Measurements from ENCODE around the gene TENT5D.
"Not testable (repeated sequence)": the region's sequence is repeated elsewhere in the genome, so short reads cannot be mapped to it uniquely, and the experiment has no call there.

TENT5D gene

GRCh38 chrX:80420147-80420546 is at the start of gene TENT5D:
TENT5D (plus strand) TSS chrX:80420447; CDS start chrX:80442540, 22,093 bp downstream.
- no peak for DNase-seq (ENCODE audit: low read depth in 2 of 2)

DNA sequence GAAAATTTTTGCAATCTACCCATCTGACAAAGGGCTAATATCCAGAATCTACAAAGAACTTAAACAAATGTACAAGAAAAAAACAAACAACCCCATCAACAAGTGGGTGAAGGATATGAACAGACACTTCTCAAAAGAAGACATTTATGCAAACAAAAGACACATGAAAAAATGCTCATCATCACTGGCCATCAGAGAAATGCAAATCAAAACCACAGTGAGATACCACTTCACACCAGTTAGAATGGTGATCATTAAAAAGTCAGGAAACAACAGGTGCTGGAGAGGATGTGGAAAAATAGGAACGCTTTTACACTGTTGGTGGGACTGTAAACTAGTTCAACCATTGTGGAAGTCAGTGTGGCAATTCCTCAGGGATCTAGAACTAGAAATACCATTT is 34.6 kb upstream of the TENT5D start:
- not testable (repeated sequence) for DNase-seq (ENCODE audit: low read depth in 2 of 2)

DNA sequence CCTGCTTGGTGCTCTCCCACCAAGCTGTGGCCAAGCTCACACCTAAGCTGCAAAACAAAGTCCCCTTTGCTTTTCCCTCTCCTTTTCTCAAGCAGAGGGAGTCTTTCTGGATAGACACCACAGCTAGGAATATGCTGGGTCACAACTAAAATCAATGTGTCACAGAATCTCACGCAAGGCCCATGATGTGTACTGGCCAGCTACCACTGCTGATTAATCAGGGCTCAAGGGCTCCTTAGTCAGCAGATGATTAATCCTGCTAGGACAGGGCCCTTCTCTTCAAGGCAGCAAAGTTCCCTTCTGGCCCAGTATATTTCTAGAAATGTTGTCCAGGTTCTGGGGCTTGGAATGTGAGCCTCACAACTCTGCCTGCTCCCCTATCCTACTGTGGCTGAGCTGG is 32.0 kb upstream of the TENT5D start:
- DNase-seq (ENCODE audit: low read depth in 2 of 2): no peak

DNA sequence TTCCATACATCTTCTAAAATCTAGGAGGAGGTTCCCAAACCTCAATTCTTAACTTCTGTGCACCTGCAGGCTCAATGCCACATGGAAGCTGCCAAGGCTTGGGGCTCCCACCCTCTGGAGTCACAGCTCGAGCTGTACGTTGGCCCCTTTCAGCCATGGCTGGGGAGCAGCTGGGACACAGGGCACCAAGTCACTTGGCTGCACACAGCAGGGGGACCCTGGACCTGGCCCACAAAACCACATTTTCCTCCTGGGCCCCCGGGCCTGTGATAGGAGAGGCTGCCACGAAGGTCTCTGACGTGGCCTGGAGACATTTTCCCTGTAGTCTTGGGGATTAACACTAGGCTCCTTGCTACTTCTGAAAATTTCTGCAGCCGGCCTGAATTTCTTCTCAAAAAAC is 8.2 kb upstream of the TENT5D start:
- DNase-seq (ENCODE audit: low read depth in 2 of 2): no peak

GRCh38 chrX:80423000-80423399 is 2.8 kb downstream of the TENT5D start:
- no peak for DNase-seq (ENCODE audit: low read depth in 2 of 2)

DNA sequence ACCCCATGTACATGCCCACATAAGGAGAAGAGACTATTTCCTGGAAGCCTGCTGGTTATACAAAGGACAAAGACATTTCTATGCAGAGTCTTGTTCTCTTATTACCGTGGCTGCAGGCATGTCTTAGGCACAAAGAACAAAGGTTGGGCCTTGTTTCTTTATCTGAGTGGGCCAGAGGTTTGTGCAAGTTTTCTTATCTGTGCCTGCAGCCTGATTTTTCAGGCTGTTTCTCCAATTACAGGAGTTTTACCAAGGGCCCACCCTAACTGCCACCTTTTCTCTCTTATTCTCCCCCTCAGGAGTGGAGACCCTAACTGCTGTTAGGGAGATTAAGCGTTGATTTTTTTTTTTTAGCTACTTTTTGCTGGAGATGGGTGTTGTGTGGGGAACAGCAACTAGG is 3.5 kb downstream of the TENT5D start:
- no peak for DNase-seq (ENCODE audit: low read depth in 2 of 2)

- no peak for DNase-seq (ENCODE audit: low read depth in 2 of 2)
Measured at GRCh38 chrX:80430826-80431504, 10.7 kb downstream of the TENT5D start.

GRCh38 chrX:80431505-80431832 is 11.2 kb downstream of the TENT5D start:
- no peak for DNase-seq (ENCODE audit: low read depth in 2 of 2)

GRCh38 chrX:80432441-80432840 is 12.2 kb downstream of the TENT5D start:
- no peak for DNase-seq (ENCODE audit: low read depth in 2 of 2)

DNA sequence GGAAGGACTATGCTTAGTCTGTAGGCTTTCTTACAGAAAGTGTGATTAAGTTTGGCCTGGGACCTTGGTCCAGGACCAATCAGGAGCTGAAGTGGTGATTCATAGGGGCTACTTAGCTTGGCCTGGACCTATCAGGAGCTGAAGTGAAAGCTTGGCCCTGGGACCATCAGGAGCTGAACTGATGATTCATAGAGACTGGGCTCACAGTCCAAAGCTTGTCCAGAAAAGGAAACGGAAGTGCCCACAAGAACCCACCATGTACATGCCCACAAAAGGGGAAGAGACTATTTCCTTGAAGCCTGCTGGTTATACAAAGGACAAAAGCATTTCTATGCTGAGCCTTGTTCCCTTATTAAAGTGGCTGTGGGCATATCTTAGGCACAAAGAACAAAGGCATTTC is 12.6 kb downstream of the TENT5D start:
- no peak for DNase-seq (ENCODE audit: low read depth in 2 of 2)

GRCh38 chrX:80468166-80468565 is 47.9 kb downstream of the TENT5D start:
- not testable (repeated sequence) for DNase-seq (ENCODE audit: low read depth in 2 of 2)

DNA sequence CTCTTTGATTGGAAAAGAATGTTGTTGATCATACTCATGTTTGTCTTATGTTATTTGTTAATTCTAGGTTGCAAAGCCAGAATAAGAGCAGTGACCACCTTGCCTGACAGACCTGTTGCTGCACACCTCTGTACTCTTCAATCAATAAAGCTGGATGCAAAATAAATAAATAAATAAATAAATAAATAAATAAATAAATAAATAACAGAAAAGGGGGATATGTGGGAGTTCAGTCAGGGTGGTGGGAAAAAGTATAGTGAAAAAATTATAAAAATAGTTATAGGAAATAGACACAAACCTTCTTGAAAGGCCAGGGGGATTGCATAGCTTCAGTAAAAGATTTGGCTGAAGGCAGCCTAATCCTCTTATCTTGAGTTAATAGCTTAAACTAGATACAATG is 51.3 kb downstream of the TENT5D start:
- DNase-seq (ENCODE audit: low read depth in 2 of 2): no peak

GRCh38 chrX:80485543-80485942 is 65.3 kb downstream of the TENT5D start:
- DNase-seq (ENCODE audit: low read depth in 2 of 2): no peak

DNA sequence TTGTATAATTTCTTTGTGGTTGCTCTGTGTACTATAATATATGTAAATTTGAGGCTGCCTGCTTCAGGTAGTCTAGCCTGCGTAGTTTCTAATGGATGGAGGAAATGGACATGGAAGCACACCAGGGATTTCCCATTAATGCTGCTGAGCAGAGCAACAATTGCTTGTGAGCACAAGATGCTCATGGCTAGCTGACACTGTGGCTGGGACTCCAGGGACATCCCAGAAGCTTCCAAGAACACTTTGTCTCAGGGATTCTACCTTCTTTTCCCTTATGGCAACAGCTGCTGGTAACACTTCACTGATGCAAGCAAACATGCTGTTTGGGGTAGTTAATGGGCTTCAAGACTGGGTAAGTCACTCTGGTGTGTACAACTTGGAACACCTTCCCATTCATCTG is 66.1 kb downstream of the TENT5D start:
- DNase-seq (ENCODE audit: low read depth in 2 of 2): no peak

- no peak for DNase-seq (ENCODE audit: low read depth in 2 of 2)
Measured at GRCh38 chrX:80489166-80489565, 68.9 kb downstream of the TENT5D start.

Data from stimulated activated CD8-positive, alpha-beta memory T cell treated with anti-CD3 and anti-CD28 coated beads, Interleukin-2, amount 100 ng/mL, for 1 hour (primary cell).